Stimulated activated CD8-positive, alpha-beta memory T cell treated with anti-CD3 and anti-CD28 coated beads, Interleukin-7, amount 100 ng/mL, for 4 hours (primary cell): ENCODE results near the gene ACSS1.
"Not testable (repeated sequence)": the region's sequence is repeated elsewhere in the genome, so short reads cannot be mapped to it uniquely, and the experiment has no call there.

Experiments
- DNase-seq, 2 donors: peaks; one replicate each; pipeline ENCODE4 v3.0.0-alpha.2; 2020; ENCODE audit warnings: low read depth in 2 of 2

Gene ACSS1

DNA sequence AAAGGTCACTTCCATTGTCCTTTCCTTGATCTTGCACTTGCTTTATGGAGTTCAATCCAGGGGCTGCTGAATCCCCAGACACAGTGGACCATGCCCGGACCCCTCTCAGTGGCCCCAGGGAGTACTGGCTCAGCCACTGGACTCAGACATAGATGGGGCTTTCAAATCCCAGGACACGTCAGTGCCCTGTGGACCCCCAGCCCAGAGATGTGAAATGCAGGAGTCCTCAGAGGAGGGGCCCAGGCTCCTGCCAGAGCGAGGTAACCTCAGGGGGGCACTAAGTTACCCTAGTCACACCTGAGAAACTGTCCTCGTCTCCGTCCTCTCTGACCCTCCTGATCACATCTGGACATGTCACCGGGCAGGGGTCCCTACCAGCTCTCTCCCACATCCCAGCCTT lies 46.7 kb downstream of the ACSS1 start:
- DNase-seq: no peak

DNA sequence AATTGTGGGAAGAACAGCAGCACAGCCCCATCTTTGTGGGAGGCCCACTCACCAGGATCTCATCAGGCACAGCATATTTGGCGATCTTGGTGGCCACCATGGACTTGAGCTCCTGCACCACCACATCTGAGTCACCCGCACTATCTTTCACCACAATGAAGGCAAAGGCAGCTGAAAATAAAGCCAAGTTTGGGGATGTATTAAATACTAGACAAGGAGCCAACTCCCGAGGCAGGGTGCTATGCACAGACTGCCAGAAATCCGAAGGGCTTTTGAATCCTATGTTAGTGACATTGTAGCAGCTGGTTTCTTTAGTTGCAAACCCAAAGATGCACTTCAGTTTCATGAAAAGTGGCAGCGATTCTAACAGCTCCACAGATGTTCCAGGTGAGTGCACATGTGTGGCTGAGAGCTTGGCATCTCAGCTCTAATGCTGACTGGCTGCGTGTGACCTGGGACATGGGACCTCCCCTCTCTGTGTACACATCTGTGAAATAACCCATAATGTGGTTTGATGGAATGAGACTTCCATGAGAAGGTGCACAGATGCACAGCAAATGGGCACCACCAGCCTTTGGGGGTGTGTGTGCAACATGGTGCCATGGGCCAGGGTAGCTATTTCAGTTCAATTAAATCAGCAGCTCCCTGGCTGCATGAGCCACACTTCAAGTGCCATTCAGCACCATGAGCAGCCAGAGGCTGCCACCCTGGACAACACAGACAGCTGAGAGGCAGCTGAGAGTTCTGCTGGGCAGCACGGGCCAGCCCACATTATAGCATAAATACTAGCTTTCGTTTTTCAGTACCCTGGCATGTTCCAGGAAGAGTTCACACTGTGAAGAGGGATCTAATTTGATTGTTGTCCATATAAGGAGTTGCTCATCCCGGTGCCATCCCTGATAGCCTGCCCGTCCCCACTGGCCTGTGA lies 48.5 kb downstream of the ACSS1 start:
- DNase-seq: no peak

DNA sequence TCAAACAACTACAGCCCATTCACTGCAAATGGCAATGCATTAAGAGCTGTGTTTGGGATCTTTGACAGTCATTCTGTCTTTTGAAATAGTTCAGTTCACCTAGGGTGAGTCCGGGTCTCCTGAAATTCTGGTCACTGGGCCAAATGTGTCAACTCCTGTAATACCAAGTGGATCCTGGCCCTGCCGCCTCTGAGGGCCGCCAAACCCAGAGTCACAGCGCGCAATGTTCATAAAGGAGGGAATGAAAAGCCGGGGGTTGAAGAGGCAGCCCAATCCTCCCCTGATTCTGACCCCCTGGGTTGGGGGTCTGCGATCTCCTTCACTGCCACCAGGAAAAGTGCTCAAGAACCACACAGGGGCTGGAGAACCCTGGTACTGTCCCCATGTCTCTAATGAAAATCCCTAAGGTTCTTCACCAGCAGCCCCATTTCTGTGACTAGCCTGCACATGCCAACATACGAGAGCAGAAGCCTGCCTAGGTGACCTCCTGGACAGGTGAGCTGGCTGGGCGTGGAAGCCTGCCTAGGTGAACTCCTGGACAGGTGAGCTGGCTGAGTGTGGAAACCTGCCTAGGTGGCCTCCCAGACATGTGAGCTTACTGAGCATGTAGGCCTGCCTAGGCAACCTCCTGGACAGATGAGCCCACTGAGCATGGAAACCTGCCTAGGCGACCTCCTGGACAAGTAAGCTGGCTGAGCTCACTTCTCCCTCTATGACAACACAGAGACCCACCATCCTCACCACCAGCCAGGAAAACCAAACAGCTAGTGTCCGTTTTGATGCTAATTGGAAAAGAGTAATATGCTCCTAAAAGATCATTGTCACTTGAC lies 49.3 kb downstream of the ACSS1 start:
- no peak for DNase-seq

DNA sequence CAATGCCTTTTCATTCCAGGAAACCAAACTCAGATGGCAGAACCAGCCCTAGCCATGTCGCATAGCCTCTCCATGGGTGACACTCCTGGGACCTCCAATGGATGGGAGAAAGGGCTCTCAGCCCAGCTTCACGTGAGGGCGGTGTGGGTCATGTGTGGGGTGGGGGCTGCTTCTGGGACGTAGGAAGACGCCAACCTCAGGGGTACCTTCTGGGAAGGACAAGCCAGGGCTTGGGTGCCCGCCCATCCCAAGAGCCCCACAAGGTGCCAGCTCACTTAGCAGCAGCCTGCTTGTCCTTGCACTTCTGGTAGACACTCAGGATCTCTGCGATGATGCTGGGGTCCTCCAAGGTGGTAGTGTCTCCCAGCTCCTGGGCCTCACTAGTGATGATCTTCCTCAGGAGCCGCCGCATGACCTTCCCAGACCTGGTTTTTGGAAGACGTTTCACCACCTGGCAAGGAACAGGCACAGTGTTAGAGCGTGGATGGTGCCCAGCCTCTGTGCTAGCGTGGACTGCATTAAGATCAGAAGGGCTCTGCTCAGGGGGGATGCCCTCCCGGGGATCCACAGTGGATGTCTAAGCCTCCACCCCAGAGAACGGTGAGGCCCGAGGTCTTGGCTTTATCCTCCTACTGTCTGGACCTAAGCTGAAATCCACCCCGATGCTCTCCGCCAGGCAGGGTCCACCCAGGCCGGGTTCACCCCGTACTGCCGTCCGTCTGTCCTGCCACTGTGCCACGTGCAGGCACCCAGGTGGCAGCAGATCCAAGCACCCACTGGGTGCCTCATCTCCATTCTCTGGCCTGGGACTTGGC lies 50.2 kb downstream of the ACSS1 start:
- no peak for DNase-seq

DNA sequence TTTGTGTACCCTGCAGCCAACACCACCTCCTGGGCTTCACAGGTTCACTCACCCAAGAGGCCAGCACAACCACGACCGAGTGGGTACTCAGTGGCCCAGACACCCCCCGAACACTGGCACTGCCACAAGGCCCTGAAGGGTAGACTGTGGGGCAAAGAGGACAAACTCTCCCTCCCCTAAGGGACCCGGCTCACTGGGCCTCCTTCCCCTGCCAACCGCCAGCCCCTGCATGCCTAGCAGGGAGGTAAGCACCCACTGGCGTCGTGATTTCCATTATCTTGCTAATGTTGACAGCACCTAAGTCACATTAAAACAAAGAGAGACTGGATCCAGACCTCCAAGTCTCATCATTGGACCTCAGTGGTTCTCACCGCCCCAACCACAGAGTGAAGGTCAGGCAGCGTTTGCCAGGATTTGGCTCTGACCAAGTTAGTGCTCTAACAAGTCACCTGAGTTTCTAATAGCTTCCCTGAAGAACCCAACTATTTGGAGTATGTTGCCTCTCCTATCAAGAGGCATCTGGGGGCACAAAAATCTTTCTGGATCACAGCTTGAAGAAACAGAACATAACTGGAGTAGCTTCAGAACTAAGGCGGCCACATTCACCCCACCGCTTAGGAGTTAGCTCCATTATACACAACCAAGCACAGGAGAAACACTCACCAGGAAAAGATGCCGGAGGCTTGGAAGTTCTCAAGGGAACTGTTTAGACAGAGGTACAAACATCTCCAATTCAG lies 51.3 kb downstream of the ACSS1 start:
- DNase-seq: no peak

DNA sequence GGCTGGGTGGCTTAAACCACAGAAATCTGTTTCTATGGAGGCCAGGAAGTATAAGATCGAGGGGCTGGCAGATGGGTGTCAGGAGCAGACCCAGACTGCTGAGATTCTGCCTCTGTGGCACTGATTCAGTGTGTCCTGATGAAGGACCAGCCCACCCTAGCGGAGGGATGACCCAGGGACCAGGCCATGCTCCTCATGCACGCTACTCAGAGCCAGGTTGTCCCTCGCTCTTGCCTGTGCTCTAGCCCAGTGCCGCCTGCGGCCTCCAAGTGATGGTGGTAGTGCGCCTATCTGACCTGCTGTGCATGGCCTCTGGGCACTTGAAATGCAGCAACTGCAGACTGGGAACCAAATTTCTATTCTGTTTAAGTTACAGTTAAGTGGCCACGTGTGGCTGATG lies 52.3 kb downstream of the ACSS1 start:
- no peak for DNase-seq

DNA sequence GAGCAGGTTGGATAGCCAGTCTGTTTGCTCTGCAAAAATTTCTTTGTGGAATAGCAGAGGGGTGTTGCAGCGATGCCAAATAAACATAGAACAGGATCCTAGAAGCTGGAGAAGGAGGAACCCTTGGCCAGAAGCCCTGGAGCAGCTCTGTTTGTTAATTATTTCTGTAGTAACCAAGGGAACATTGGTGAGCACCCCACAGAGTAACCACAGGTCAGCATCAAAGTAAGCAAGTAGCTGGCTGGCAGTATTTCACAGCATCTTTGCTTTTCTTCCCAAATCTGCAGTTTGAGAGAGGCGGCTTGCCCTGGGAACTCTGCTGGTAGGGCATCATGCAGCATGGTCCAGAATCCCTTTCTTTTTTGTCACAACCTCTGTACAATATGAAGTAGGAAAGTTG lies 52.7 kb downstream of the ACSS1 start:
- DNase-seq: no peak

DNA sequence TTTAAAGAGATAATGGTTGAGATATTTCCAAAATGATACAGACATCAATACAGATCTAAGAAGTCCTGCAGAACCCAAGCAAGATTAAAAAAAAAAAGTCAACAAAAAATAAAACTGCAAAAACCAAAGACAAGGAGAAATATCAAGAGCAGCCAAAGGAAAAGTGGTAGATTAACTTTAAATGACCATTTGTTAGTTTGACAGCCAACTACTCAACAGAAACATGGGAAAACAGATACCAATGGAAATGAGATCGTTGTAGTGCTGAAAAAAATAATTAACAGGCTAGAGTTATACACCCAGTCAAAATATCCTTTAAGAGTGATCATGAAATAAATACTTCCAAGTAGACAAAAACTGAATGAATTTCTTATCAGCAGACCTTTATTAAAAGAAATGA lies 54.9 kb downstream of the ACSS1 start:
- DNase-seq: no peak

DNA sequence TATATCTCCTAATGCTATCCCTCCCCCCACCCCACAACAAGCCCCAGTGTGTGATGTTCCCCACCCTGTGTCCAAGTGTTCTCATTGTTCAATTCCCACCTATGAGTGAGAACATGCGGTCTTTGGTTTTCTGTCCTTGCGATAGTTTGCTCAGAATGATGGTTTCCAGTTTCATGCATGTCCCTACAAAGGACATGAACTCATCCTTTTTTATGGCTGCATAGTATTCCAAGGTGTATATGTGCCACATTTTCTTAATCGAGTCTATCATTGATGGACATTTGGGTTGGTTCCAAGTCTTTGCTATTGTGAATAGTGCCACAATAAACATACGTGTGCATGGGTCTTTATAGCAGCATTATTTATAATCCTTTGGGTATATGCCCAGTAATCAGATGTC lies 56.6 kb downstream of the ACSS1 start:
- DNase-seq: not testable (repeated sequence)

DNA sequence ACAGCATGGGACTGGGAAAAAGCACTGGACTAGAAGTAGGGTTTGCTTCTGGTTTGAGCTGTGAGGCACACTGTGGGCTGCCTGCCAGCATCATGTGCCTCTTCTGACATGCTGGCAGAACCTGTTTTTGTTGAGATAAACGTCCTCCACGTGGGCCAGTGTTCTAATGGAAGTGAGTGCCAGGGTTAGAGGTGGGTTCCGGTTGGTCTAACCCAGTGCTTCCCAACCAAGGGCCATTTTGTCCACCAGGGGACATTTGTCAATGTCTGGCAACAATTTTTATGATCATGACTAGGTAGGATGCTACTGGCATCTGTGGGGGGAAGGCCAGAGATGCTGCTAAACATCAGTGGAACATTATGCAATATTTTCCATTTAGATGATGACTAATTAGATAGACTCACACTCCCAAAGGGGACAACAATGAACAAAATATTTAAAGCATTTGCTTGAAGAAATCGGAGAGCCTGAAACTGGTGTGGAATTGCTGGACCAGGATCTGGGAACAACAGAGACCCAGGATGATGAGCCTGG lies 57.6 kb downstream of the ACSS1 start:
- no peak for DNase-seq

DNA sequence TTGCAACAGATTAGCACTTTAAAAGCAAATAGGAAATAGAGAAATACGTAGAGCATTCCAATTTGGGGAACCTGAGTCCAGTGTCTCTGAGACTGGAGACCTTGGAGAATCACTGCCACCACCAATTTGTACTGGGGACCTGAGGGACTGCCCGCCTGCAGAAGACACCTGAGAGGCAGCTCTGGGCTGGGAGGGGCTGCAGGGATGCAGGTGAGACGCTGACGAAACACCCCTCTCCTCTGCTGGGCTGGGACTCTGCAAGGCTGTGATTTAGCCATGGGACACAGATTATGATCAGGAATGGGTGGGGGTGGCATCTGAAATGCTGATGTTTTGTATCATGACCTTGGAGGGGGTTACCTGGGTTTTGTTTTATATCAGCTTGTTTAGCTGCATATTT lies 58.4 kb downstream of the ACSS1 start:
- DNase-seq: no peak

DNA sequence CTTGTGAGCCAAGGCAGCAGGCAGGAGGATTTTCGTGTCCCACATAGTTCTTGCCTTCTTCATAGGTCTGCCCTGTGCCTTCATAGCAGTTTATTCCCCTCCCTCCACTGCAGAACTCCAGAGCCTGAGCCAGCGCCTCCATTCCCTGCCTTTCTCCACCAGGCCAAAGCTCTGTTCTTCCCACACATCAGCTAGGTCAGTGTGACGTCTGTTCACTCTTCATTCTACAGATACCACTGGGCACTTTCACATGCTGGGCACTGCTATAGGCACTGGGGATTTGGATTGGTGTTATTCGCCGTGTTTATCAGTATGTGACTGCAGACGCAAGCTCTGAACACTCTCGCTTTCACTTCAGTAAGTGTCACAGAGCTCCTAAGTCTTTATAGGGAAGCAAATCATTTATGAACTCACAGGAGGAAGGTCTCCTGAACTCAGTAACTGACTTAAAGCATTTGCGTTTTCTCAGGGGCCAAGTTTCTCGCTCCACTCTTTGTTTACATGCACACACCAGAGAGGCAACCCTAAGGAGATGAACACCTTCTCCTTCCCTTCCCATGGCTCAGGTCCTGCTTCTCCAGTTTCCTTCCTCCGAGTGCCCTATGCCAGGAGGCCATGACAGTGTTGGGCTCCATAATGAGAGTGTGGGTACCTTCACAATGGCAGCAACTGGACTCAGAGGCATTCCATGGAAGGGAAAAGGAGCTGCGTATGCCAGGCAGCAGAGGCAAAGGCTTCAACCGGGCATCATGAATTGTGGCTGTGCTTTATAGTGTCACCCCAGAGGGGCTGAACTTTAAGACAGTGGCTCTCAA lies 59.1 kb downstream of the ACSS1 start:
- no peak for DNase-seq

DNA sequence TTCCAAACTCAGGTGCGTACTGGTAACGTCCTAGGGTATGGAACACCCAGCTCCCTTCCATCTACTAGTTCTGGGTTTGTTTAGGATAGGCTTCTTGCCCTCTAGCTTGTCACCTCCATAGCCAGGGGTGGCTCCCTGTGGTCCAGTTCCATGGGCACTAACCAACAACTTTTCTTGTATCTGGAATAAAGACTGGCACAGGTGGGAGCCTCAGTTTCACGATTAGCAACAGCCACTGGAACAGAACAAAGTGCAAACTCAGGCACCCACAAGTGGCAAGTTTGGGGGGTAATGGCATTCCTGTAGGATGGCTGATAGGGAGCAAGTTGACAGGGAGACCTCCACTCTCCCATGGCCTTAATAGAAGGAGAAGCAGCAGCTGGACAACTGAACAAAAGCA lies 59.8 kb downstream of the ACSS1 start:
- no peak for DNase-seq

DNA sequence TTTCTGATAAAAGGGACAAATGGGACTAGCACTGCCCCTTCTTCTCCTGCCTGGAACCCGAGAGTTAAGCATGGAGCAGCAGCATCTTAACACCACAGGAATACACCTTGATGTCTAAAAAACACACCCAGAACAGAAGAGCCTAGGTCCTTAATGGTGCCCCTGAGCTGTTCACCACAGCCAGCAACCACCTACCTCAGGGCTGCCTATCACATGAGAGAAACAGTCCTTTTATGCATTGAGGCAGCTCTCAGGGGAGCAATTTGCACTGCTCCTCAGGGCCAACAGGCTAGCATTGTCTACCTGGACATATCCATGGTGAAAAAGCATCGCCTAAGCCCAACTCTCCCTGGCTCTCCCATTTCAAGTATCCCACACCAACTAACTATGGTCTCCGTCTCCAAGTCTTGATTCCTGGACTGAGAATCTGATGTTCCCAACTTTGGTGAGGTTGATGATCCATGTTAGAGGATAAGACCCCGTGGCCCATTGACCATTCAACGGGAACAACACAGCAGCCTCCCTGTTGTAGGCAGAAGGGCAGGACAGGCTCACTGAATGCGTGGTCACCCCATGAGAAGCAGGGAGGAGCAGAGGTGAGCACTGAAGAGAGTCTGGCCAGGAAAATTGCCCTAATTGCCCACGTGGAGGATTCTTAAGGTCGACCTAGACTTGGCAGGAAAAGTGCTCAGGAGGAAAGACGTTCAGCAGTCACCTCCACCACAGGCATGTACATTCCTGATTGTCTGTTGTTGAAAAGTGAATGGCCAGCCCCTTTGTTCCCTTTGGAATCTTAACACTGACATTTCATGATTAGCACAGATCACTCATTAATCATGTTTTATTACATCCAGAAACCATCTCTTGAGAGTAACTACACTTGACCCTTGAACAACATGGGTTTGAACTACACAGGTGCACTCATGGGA lies 61.2 kb downstream of the ACSS1 start:
- DNase-seq: no peak

DNA sequence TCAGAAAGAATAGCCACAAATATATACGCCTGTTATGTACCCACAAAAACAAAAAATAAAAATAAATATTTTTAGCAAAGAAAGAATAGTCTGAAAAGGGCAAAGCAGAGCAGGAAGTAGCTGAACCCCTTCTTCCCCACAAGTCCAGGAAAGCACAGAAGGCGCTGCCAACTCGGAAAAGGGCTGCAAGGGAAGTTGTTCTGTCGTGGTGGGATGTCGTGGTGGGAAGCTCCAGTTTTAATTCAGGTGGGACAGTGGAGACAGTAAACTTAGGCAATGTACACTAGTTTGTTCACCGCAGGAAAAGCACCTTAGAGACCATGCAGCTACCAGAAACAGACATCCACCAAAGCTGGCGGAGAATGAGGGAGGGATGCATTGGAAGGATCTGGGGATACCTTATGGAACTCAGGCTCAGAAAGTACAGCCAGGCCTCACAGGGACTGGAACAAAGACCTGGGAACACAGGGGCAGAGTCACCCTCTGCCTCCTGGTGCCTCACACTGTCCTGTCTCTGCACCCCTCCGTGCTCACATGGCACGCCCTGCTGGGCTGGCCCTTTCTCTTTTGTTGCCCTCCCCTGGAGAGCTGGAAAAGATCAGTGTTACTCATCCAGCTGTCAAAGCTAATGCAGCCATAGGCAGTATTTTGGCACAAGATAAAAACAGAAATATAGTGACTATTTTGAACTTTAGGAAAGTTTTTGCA lies 62.0 kb downstream of the ACSS1 start:
- no peak for DNase-seq

DNA sequence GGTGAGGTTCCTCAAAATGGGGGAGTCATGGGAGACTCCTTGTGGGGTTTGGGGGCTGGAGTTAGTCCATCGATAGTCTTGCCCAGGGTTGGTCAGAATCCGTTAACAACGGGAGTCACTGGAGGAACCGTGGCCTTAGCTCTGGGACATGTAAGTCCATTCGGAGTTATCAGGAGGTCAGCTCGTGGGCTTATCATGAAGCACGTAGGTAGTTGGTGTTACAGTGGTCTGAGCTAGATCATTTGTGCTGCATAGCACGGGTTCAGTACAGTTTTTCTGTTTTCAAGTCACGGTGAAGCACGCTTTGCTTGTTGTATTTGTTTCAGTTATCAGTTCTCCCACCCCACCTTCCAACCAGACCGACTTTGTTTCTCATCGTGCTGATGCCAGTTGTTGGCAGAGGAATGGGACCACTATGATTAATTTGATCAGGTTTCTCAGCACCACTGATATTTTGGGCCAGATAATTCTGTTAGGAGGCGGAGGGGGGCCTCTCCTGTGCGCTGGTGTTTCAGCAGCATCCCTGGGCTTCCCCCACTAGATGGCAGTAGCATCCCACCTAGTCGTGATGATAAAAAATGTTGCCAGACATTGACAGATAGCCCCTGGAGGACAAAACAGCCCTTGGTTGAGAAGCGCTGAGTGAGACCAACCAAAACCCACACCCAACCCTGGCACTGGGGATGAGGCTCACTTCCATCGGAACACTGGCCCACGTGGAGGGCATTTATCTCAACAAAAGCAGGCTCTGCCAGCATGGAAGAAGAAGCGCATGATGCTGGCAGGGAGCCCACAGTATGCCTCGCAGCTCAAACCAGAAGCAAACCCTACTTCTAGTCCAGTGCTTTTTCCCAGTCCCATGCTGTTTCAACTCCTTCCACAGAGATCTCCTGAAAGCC lies 63.2 kb downstream of the ACSS1 start:
- peak; percentile 64 to 77 for DNase-seq

DNA sequence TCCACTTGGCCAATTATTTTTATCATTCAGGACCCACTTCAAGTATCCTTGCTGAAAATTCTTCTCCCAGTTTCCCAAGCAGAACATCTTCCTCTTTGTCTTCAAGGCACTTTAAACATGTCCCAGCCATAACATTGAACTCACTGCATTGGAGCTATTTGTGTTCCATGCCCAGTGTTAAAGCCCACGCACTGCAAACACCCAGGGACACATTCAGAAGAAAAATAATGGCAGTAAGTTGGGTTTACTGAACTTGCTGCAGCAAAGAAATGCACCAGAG lies 63.8 kb downstream of the ACSS1 start:
- no peak for DNase-seq
